OCI-LY7 (cell line): ENCODE data around the gene RASD1. TPM values are rescaled to one million over a fixed set of nuclear protein-coding genes. Genes with fewer than 3 reads are reported as not detected.

ENCODE experiments used
- BruUV-seq: library from RNA; stranded (reverse); fragments of 400-500 nt; replicated peaks from 2 replicates; lab custom pipeline; 2021; lab: Mats Ljungman, UMichigan
- CTCF ChIA-PET: fragments of 300-600 bp; sonication (Branson Sonifier 250); formaldehyde crosslinking; loops from one replicate; lab custom pipeline; 2022; ENCODE audit warnings: antibody characterized with exemption; ENCODE audit not compliant: unreplicated experiment; lab: Charles Lee
- POLR2A ChIA-PET: fragments of 300-600 bp; sonication (Branson Sonifier 250); formaldehyde crosslinking; loops from one replicate; lab custom pipeline; 2022; ENCODE audit warnings: antibody characterized with exemption; lab: Charles Lee
- DNase-seq: peaks from one replicate; pipeline ENCODE4 v3.0.0-alpha.2; 2015; ENCODE audit warnings: low spot score
- H2AFZ ChIP-seq: fragments of 200-600 bp; sonication (generic), shearing (Covaris generic); 2 replicates; pipeline ENCODE4 v1.6.1; 2014; ENCODE audit warnings: mild to moderate bottlenecking, antibody characterized with exemption, low read length, moderate library complexity
- H3K27ac ChIP-seq: fragments of 200-600 bp; sonication (generic); 2 replicates; pipeline ENCODE4 v1.5.1; 2014; ENCODE audit warnings: mixed run types, low read depth, mild to moderate bottlenecking, moderate library complexity, low read length, inconsistent platforms; ENCODE audit not compliant: poor library complexity, severe bottlenecking
- H3K36me3 ChIP-seq: fragments of 200-600 bp; sonication (generic); 2 replicates; pipeline ENCODE4 v1.6.1; 2014; ENCODE audit warnings: mild to moderate bottlenecking, antibody characterized with exemption, low read length, moderate library complexity, mixed read lengths; ENCODE audit not compliant: insufficient read depth
- H3K4me1 ChIP-seq: fragments of 200-600 bp; sonication (generic); 2 replicates; pipeline ENCODE4 v1.5.1; 2014; ENCODE audit warnings: mild to moderate bottlenecking, low read length; ENCODE audit not compliant: insufficient read depth, poor library complexity, severe bottlenecking
- H3K4me2 ChIP-seq: fragments of 200-600 bp; sonication (generic); 2 replicates; pipeline ENCODE4 v1.6.1; 2014; ENCODE audit warnings: mild to moderate bottlenecking, low read length
- H3K4me3 ChIP-seq: fragments of 200-600 bp; sonication (generic); 2 replicates; pipeline ENCODE4 v1.5.1; 2014; ENCODE audit warnings: mild to moderate bottlenecking, low read depth, low read length; ENCODE audit not compliant: poor library complexity, severe bottlenecking
- H3K79me2 ChIP-seq: fragments of 200-600 bp; sonication (generic); 2 replicates; pipeline ENCODE4 v1.6.1; 2016; ENCODE audit warnings: low read depth, mild to moderate bottlenecking, low read length, moderate library complexity, mixed read lengths; ENCODE audit not compliant: insufficient read depth
- H3K9me2 ChIP-seq: fragments of 200-600 bp; sonication (generic); 2 replicates; pipeline ENCODE4 v1.6.1; 2016; ENCODE audit warnings: mild to moderate bottlenecking, low read length, mixed read lengths; ENCODE audit not compliant: insufficient read depth
- H3K9me3 ChIP-seq: fragments of 200-600 bp; sonication (generic); 2 replicates; pipeline ENCODE4 v1.6.1; 2014; ENCODE audit warnings: mild to moderate bottlenecking, mixed run types, low read length, mixed read lengths
- H4K20me1 ChIP-seq: fragments of 200-600 bp; sonication (generic); 2 replicates; pipeline ENCODE4 v1.6.1; 2014; ENCODE audit warnings: mild to moderate bottlenecking, antibody characterized with exemption, low read length, moderate library complexity, mixed read lengths; ENCODE audit not compliant: insufficient read depth
- CTCF ChIP-seq: fragments of 200-600 bp; sonication (generic); conservative IDR thresholded peaks from 2 replicates; pipeline ENCODE4 v1.5.1; 2014; ENCODE audit warnings: mild to moderate bottlenecking, antibody characterized with exemption, low read length, moderate library complexity, mixed read lengths
- EZH2phosphoT487 ChIP-seq: fragments of 200-600 bp; sonication (generic); IDR thresholded peaks from 2 replicates; pipeline ENCODE4 v1.6.1; 2018; ENCODE audit warnings: low read depth, borderline replicate concordance, mild to moderate bottlenecking, mixed run types, antibody characterized with exemption, low read length, moderate library complexity, mixed read lengths
- intact Hi-C: fragments of 100-400 bp; cut with micrococcal nuclease; formaldehyde crosslinking; loops from one replicate; pipeline ENCODE4 v1.10.0; 2022; ENCODE audit not compliant: unreplicated experiment
- total RNA-seq, 2 experiments: library from RNA; depleted of rRNA in 1 of 2; stranded (reverse); fragments of >200 nt in 1 of 2; shearing (Covaris generic) in 1 of 2; gene quantifications; 2 replicates each; pipeline ENCODE4 v1.2.3, GENCODE V29; 2014 to 2022

The RASD1 gene
- total RNA-seq, 2 experiments from 2014 or later: 0.19 TPM; not detected in 1

GRCh38 chr17:17532991-17533390 is 36.8 kb upstream of the RASD1 start:
- no peak overlapping the region for H3K4me3 ChIP-seq
- no peak overlapping the region for H3K4me2 ChIP-seq
- no peak overlapping the region for H2AFZ ChIP-seq
- ChIA-PET POLR2A (no interaction called here), CTCF (no interaction called here)
- H4K20me1 ChIP-seq: no peaks in the 10 kb centered on the region; the same call in 1 of the 2 replicates
- intact Hi-C loops: no loop called here
- no peaks in the 10 kb centered on the region for H3K36me3 ChIP-seq
- DNase-seq: no peak
- H3K9me2 ChIP-seq: no peaks in the 10 kb centered on the region
- H3K79me2 ChIP-seq: no peaks in the 10 kb centered on the region
- no TSS peak for BruUV-seq
- no peak for TF ChIP-seq EZH2phosphoT487
- TF ChIP-seq CTCF: no peak
- H3K4me1 ChIP-seq: no peaks in the 10 kb centered on the region
- no peak overlapping the region for H3K27ac ChIP-seq
- H3K9me3 ChIP-seq: no peaks in the 10 kb centered on the region

- Histone ChIP-seq H4K20me1 (no peaks in the 10 kb centered on the region; the same call in 1 of the 2 replicates), H3K9me3 (no peaks in the 10 kb centered on the region), H3K4me1 (no peaks in the 10 kb centered on the region), H3K4me2 (no peak overlapping the region), H2AFZ (no peak overlapping the region), H3K79me2 (no peaks in the 10 kb centered on the region), H3K9me2 (no peaks in the 10 kb centered on the region), H3K4me3 (no peak overlapping the region), H3K36me3 (no peaks in the 10 kb centered on the region), H3K27ac (no peak overlapping the region)
- BruUV-seq: no TSS peak
- intact Hi-C loops: no loop called here
- POLR2A ChIA-PET: no interaction called here
- no peak for DNase-seq
- no peak for TF ChIP-seq CTCF
- TF ChIP-seq EZH2phosphoT487: no peak
- CTCF ChIA-PET: no interaction called here
Observed at GRCh38 chr17:17531156-17531555, 35.0 kb upstream of the RASD1 start.

GRCh38 chr17:17528696-17529652 is 32.8 kb upstream of the RASD1 start:
- no peaks in the 10 kb centered on the region for H3K79me2 ChIP-seq
- no peaks in the 10 kb centered on the region for H3K4me1 ChIP-seq
- H3K4me2 ChIP-seq: no peak overlapping the region
- H3K9me3 ChIP-seq: no peaks in the 10 kb centered on the region
- intact Hi-C loops: no loop called here
- TF ChIP-seq CTCF: no peak
- ChIA-PET POLR2A (no interaction called here), CTCF (no interaction called here)
- no peak overlapping the region for H3K27ac ChIP-seq
- no peaks in the 10 kb centered on the region; the same call in 1 of the 2 replicates for H4K20me1 ChIP-seq
- H3K36me3 ChIP-seq: no peaks in the 10 kb centered on the region
- BruUV-seq: no TSS peak
- H3K9me2 ChIP-seq: no peaks in the 10 kb centered on the region
- no peak for DNase-seq
- no peak overlapping the region for H3K4me3 ChIP-seq
- no peak overlapping the region for H2AFZ ChIP-seq
